K562 (cell line): ENCODE results near the gene POLR1H. TPM values are rescaled to one million over a fixed set of nuclear protein-coding genes. Genes with fewer than 3 reads are reported as not detected.

Experiments used
- KAT7 ChIP-seq: sonication (generic); formaldehyde crosslinking; IDR thresholded peaks from 2 replicates; pipeline ENCODE4 v1.8.0; 2022; ENCODE audit warnings: missing genetic modification reagents, mild to moderate bottlenecking, borderline replicate concordance
- MAFF ChIP-seq: IDR thresholded peaks from 2 replicates; pipeline ENCODE4 v1.6.1; 2012; ENCODE audit warnings: low read length, improper control_type of control experiment
- MYBL2 ChIP-seq, 2 experiments: fragments of 450-650 bp in 1 of 2; sonication (generic) in 1 of 2; formaldehyde crosslinking in 1 of 2; IDR thresholded peaks; 2 replicates each; pipeline versions ENCODE4 v1.6.1 to v1.8.1; 2017 to 2022; ENCODE audit warnings: borderline replicate concordance in 1 of 2, inconsistent platforms in 1 of 2, low read depth in 1 of 2, mild to moderate bottlenecking in 1 of 2, missing genetic modification reagents in 1 of 2, moderate library complexity in 1 of 2
- SAFB ChIP-seq: fragments of 200-400 bp; formaldehyde crosslinking; IDR thresholded peaks from 2 replicates; pipeline ENCODE4 v1.6.1; 2017; ENCODE audit warnings: low read depth, low read length, borderline replicate concordance
- TAF7 ChIP-seq: fragments of 450-650 bp; IDR thresholded peaks from 2 replicates; pipeline ENCODE4 v1.6.1; 2016; ENCODE audit warnings: missing genetic modification characterization, missing compliant biosample characterization
- ZNF444 ChIP-seq: fragments of 250-450 bp; sonication (Bioruptor Pico); IDR thresholded peaks from 2 replicates; pipeline ENCODE4 v1.4.0; 2020; ENCODE audit warnings: mild to moderate bottlenecking, moderate library complexity
- polyA plus RNA-seq, 8 experiments: library from polyadenylated mRNA; depleted of rRNA in 4 of 8; stranded (reverse) in 5 of 8; unstranded in 3 of 8; fragments of >200 nt; fragmentation: Nextera tagmentation in 2 of 8; fragmentation: Illumina TruSeq in 1 of 8; extraction: Ambion mirVana in 2 of 8; extraction: Trizol in 1 of 8; gene quantifications; 2 replicates each; pipeline versions ENCODE4 v1.2.1 to v1.2.3, GENCODE V29; 2011 to 2014; ENCODE audit warnings: inconsistent platforms in 1 of 8, missing spikeins in 1 of 8
- total RNA-seq, 7 experiments: library from RNA; depleted of rRNA in 6 of 7; stranded (reverse); fragments of >200 nt in 6 of 7; fragmentation: Illumina TruSeq in 2 of 7; extraction: Trizol in 2 of 7; gene quantifications; 2 replicates each; pipeline versions ENCODE4 v1.2.1 to v1.2.3, GENCODE V29; 2011 to 2021; ENCODE audit warnings: low replicate concordance in 1 of 7
- TF ChIP-seq, protein P1 (sequence below): fragments of 250-450 bp; sonication (Bioruptor Pico); IDR thresholded peaks from 2 replicates; pipeline ENCODE4 v1.4.0; 2020
- TF ChIP-seq, protein P2 (sequence below), 2 experiments: fragments of 150-350 bp in 1 of 2; IDR thresholded peaks; 2 replicates each; pipeline ENCODE4 v1.6.1; 2012 to 2016; ENCODE audit warnings: low read depth in 2 of 2, low read length in 2 of 2, mild to moderate bottlenecking in 1 of 2, moderate library complexity in 1 of 2
- TF ChIP-seq, protein P3 (sequence below): fragments of 250-450 bp; sonication (Bioruptor Pico); IDR thresholded peaks from 2 replicates; pipeline ENCODE4 v1.5.1; 2021; ENCODE audit warnings: mild to moderate bottlenecking
- TF ChIP-seq, protein P4 (sequence below): sonication (generic); formaldehyde crosslinking; IDR thresholded peaks from 2 replicates; pipeline ENCODE4 v1.8.0; 2022; ENCODE audit warnings: missing genetic modification reagents, mild to moderate bottlenecking, moderate library complexity, borderline replicate concordance
- TF ChIP-seq, protein P5 (sequence below): fragments of 250-450 bp; sonication (Bioruptor Pico); IDR thresholded peaks from 2 replicates; pipeline ENCODE4 v1.5.0; 2021
- TF ChIP-seq, protein P6 (sequence below): sonication (generic); formaldehyde crosslinking; IDR thresholded peaks from 2 replicates; pipeline ENCODE4 v1.8.0; 2022; ENCODE audit warnings: mild to moderate bottlenecking, missing genetic modification reagents

POLR1H gene
- total and polyA plus RNA-seq, 9 of the 15 experiments (the other 6 are each of a cell fraction or from before 2014, with no cell fraction given): 92.2 to 333 (median 143) TPM

DNA sequence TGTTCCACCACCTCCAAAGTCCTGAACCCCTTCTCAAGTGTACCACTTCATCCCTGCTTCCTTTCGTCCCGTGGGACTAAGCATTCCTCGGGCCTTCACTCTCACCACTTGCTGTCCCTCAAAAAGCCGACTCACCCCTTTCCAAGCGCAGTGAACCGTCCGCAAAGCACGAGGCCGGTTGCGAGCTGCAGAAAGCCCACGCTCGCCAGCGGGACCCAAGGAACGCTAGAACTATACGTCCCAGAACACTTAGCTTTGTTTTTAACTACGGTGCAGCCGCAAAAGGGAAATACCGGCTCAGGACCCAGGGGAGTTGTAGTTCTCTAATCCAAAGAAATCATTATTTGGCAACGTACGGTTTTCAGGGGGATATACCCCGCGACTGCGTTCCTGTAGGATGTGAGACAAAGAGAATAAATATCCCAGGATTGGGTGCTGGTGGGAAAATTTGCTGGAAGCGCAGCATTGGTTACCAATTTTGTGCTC lies 416 bp upstream of the POLR1H start (continued):
- TF ChIP-seq, protein P1, sequence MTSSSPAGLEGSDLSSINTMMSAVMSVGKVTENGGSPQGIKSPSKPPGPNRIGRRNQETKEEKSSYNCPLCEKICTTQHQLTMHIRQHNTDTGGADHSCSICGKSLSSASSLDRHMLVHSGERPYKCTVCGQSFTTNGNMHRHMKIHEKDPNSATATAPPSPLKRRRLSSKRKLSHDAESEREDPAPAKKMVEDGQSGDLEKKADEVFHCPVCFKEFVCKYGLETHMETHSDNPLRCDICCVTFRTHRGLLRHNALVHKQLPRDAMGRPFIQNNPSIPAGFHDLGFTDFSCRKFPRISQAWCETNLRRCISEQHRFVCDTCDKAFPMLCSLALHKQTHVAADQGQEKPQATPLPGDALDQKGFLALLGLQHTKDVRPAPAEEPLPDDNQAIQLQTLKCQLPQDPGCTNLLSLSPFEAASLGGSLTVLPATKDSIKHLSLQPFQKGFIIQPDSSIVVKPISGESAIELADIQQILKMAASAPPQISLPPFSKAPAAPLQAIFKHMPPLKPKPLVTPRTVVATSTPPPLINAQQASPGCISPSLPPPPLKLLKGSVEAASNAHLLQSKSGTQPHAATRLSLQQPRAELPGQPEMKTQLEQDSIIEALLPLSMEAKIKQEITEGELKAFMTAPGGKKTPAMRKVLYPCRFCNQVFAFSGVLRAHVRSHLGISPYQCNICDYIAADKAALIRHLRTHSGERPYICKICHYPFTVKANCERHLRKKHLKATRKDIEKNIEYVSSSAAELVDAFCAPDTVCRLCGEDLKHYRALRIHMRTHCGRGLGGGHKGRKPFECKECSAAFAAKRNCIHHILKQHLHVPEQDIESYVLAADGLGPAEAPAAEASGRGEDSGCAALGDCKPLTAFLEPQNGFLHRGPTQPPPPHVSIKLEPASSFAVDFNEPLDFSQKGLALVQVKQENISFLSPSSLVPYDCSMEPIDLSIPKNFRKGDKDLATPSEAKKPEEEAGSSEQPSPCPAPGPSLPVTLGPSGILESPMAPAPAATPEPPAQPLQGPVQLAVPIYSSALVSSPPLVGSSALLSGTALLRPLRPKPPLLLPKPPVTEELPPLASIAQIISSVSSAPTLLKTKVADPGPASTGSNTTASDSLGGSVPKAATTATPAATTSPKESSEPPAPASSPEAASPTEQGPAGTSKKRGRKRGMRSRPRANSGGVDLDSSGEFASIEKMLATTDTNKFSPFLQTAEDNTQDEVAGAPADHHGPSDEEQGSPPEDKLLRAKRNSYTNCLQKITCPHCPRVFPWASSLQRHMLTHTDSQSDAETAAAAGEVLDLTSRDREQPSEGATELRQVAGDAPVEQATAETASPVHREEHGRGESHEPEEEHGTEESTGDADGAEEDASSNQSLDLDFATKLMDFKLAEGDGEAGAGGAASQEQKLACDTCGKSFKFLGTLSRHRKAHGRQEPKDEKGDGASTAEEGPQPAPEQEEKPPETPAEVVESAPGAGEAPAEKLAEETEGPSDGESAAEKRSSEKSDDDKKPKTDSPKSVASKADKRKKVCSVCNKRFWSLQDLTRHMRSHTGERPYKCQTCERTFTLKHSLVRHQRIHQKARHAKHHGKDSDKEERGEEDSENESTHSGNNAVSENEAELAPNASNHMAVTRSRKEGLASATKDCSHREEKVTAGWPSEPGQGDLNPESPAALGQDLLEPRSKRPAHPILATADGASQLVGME (CRISPR knock-in tag): no peak
- TF ChIP-seq TAF7 (tag): peak; percentile 89; the same call in 1 of the 2 replicates
- TF ChIP-seq, protein P2, sequence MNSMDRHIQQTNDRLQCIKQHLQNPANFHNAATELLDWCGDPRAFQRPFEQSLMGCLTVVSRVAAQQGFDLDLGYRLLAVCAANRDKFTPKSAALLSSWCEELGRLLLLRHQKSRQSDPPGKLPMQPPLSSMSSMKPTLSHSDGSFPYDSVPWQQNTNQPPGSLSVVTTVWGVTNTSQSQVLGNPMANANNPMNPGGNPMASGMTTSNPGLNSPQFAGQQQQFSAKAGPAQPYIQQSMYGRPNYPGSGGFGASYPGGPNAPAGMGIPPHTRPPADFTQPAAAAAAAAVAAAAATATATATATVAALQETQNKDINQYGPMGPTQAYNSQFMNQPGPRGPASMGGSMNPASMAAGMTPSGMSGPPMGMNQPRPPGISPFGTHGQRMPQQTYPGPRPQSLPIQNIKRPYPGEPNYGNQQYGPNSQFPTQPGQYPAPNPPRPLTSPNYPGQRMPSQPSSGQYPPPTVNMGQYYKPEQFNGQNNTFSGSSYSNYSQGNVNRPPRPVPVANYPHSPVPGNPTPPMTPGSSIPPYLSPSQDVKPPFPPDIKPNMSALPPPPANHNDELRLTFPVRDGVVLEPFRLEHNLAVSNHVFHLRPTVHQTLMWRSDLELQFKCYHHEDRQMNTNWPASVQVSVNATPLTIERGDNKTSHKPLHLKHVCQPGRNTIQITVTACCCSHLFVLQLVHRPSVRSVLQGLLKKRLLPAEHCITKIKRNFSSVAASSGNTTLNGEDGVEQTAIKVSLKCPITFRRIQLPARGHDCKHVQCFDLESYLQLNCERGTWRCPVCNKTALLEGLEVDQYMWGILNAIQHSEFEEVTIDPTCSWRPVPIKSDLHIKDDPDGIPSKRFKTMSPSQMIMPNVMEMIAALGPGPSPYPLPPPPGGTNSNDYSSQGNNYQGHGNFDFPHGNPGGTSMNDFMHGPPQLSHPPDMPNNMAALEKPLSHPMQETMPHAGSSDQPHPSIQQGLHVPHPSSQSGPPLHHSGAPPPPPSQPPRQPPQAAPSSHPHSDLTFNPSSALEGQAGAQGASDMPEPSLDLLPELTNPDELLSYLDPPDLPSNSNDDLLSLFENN (IDR thresholded peaks at IDR 0.05; ENCODE audit: low read depth in 2 of 2, low read length in 2 of 2): no peak
- TF ChIP-seq, protein P3, sequence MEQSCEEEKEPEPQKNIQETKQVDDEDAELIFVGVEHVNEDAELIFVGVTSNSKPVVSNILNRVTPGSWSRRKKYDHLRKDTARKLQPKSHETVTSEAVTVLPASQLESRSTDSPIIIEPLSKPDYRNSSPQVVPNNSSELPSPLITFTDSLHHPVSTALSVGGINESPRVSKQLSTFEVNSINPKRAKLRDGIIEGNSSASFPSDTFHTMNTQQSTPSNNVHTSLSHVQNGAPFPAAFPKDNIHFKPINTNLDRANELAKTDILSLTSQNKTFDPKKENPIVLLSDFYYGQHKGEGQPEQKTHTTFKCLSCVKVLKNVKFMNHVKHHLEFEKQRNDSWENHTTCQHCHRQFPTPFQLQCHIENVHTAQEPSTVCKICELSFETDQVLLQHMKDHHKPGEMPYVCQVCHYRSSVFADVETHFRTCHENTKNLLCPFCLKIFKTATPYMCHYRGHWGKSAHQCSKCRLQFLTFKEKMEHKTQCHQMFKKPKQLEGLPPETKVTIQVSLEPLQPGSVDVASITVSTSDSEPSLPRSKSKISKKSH (CRISPR knock-in tag): no peak
- TF ChIP-seq KAT7 (CRISPR knock-in tag): 0 out of 2 replicates have a peak, but pooled peaks have one; percentile 20
- no peak for TF ChIP-seq MYBL2 (IDR thresholded peaks at IDR 0.05; ENCODE audit: low read depth)
- no peak for TF ChIP-seq MYBL2 (CRISPR knock-in tag; IDR thresholded peaks at IDR 0.05; ENCODE audit: borderline replicate concordance)
- TF ChIP-seq ZNF444 (CRISPR knock-in tag): no peak
- TF ChIP-seq, protein P4, sequence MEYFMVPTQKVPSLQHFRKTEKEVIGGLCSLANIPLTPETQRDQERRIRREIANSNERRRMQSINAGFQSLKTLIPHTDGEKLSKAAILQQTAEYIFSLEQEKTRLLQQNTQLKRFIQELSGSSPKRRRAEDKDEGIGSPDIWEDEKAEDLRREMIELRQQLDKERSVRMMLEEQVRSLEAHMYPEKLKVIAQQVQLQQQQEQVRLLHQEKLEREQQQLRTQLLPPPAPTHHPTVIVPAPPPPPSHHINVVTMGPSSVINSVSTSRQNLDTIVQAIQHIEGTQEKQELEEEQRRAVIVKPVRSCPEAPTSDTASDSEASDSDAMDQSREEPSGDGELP (CRISPR knock-in tag): peak; percentile 3; the same call in 1 of the 2 replicates
- TF ChIP-seq, protein P5, sequence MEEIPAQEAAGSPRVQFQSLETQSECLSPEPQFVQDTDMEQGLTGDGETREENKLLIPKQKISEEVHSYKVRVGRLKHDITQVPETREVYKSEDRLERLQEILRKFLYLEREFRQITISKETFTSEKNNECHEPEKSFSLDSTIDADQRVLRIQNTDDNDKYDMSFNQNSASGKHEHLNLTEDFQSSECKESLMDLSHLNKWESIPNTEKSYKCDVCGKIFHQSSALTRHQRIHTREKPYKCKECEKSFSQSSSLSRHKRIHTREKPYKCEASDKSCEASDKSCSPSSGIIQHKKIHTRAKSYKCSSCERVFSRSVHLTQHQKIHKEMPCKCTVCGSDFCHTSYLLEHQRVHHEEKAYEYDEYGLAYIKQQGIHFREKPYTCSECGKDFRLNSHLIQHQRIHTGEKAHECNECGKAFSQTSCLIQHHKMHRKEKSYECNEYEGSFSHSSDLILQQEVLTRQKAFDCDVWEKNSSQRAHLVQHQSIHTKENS: no peak
- no peak for TF ChIP-seq SAFB
- TF ChIP-seq MAFF: no peak
- TF ChIP-seq, protein P6, sequence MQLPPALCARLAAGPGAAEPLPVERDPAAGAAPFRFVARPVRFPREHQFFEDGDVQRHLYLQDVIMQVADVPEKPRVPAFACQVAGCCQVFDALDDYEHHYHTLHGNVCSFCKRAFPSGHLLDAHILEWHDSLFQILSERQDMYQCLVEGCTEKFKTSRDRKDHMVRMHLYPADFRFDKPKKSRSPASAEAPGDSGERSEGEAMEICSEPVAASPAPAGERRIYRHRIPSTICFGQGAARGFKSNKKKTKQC (CRISPR knock-in tag): 0 out of 2 replicates have a peak, but pooled peaks have one; percentile 9
